ENCODE measurements around the gene FUT1. TPM values are rescaled to one million over a fixed set of nuclear protein-coding genes. Genes with fewer than 3 reads are reported as not detected.

The FUT1 gene
- total RNA-seq, 4 donors from 2014 or later: 0.98 to 4.2 (median 2.4) TPM

- no peak for DNase-seq (ENCODE audit: low spot score in 2 of 2)
- Histone ChIP-seq H3K4me1 (peaks cover 0 to 20% (median 3%) of the 10 kb centered on the region in 4 donors), H3K9me3 (no peaks in the 10 kb centered on the region), H3K4me3 (no peak overlapping the region), H3K36me3 (no peaks in the 10 kb centered on the region), H3K27ac (no peak overlapping the region), H3K27me3 (no peaks in the 10 kb centered on the region)
- 65 to 70% methylated on average over 5 of the region's 5 CpGs for WGBS, 2 donors
- no peak for TF ChIP-seq POLR2A (IDR thresholded peaks at IDR 0.05)
Observed at GRCh38 chr19:48784527-48784926, 32.1 kb upstream of the FUT1 start.

GRCh38 chr19:48780631-48781391 is 28.4 kb upstream of the FUT1 start:
- peak in 1 of 2 donors; percentile 28 for TF ChIP-seq EP300 (IDR thresholded peaks at IDR 0.05)
- no peak for TF ChIP-seq CTCF (IDR thresholded peaks at IDR 0.05)
- no peak for TF ChIP-seq POLR2A (IDR thresholded peaks at IDR 0.05)
- H3K27ac ChIP-seq: peak overlapping the region in 3 of 4 donors; percentile 57 to 71 (median 64)
- no peaks in the 10 kb centered on the region for H3K27me3 ChIP-seq
- H3K4me1 ChIP-seq: peaks cover 0 to 20% (median 3%) of the 10 kb centered on the region in 4 donors
- H3K36me3 ChIP-seq: no peaks in the 10 kb centered on the region
- no peaks in the 10 kb centered on the region for H3K9me3 ChIP-seq
- DNase-seq (ENCODE audit: low spot score in 2 of 2): peak in 1 of 2 donors; percentile 18
- no peak overlapping the region for H3K4me3 ChIP-seq
- WGBS, 2 donors: 58% methylated on average over 14 of the region's 14 CpGs

- no peak overlapping the region for H3K27ac ChIP-seq
- DNase-seq (ENCODE audit: low spot score in 2 of 2): no peak
- H3K27me3 ChIP-seq: no peaks in the 10 kb centered on the region
- no peaks in the 10 kb centered on the region for H3K9me3 ChIP-seq
- H3K4me1 ChIP-seq: peaks cover 0 to 20% (median 3%) of the 10 kb centered on the region in 4 donors
- WGBS, 2 donors: 60 to 71% methylated on average over 1 of the region's 1 CpG
- TF ChIP-seq EP300 (IDR thresholded peaks at IDR 0.05) (no peak), CTCF (IDR thresholded peaks at IDR 0.05) (no peak), POLR2A (IDR thresholded peaks at IDR 0.05) (no peak)
- no peak overlapping the region for H3K4me3 ChIP-seq
- no peaks in the 10 kb centered on the region for H3K36me3 ChIP-seq
Observed at GRCh38 chr19:48779636-48780035, 27.2 kb upstream of the FUT1 start.

GRCh38 chr19:48777720-48778119 is 25.3 kb upstream of the FUT1 start:
- H3K4me3 ChIP-seq: no peak overlapping the region
- TF ChIP-seq POLR2A (IDR thresholded peaks at IDR 0.05): no peak
- TF ChIP-seq CTCF (IDR thresholded peaks at IDR 0.05): no peak
- no peak for TF ChIP-seq EP300 (IDR thresholded peaks at IDR 0.05)
- no peak for DNase-seq (ENCODE audit: low spot score in 2 of 2)

GRCh38 chr19:48777139-48777538 is 24.7 kb upstream of the FUT1 start:
- Histone ChIP-seq H3K4me3 (no peak overlapping the region), H3K4me1 (peaks cover 0 to 11% (median 2%) of the 10 kb centered on the region in 4 donors), H3K9me3 (no peaks in the 10 kb centered on the region), H3K27ac (no peak overlapping the region), H3K36me3 (no peaks in the 10 kb centered on the region), H3K27me3 (no peaks in the 10 kb centered on the region)
- 90 to 91% methylated on average over 5 of the region's 5 CpGs for WGBS, 2 donors
- no peak for DNase-seq (ENCODE audit: low spot score in 2 of 2)
- TF ChIP-seq POLR2A (IDR thresholded peaks at IDR 0.05) (no peak), EP300 (IDR thresholded peaks at IDR 0.05) (no peak), CTCF (IDR thresholded peaks at IDR 0.05) (no peak)

More at GRCh38 chr19:48777720-48778119, 25.3 kb upstream of the FUT1 start:
- Histone ChIP-seq H3K36me3 (no peaks in the 10 kb centered on the region), H3K4me1 (peaks cover 0 to 17% (median 3%) of the 10 kb centered on the region in 4 donors), H3K27me3 (no peaks in the 10 kb centered on the region), H3K9me3 (no peaks in the 10 kb centered on the region), H3K27ac (no peak overlapping the region)
- 89 to 91% methylated on average over 12 of the region's 12 CpGs for whole genome bisulfite sequencing, 2 donors

Data from tibial nerve (tissue), 4 donors.